SIG-M5 treated with dmso at 0.1 percent for 504 hours (cell line): ENCODE results near the gene PMM2.
"Not testable (repeated sequence)": the region's sequence is repeated elsewhere in the genome, so short reads cannot be mapped to it uniquely, and the experiment has no call there.

Source experiments
- DNase-seq: peaks from one replicate; lab custom pipeline; 2025; ENCODE audit not compliant: unreplicated experiment; lab: John Stamatoyannopoulos, UW

The PMM2 gene

GRCh38 chr16:8816967-8817655 is 19.5 kb downstream of the PMM2 start:
- no peak for DNase-seq

- DNase-seq = no peak
These were observed 21.0 kb downstream of the PMM2 start for GRCh38 chr16:8818504-8819270.

DNA sequence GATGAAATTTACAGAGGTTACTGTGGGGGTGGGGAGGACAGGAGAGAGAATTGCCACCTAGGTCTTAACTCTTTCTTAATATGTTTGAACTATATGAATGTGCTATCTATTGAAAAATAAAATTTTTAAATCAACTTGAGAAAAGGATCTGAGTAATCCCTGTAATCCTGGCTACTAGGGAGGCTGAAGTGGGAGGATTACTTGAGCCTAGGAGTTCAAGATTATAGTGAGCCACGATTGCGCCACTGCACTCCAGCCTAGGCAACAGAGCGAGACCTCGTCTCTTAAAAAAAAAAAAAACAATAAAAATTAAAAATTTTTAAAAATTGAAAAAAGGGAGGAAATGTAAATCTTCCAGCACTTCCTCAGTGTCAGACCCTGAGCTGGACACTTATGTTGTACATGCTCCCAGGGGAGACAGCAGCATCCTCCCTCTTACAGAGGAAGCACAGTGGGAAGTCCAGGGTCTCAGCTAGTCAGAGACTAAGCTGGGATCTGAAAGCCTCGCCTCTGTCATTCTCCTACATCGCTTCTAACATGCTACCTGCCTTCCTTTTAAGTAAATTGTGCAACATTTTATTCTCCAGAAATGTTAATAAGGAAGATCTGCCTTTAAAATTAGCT is 21.9 kb downstream of the PMM2 start:
- DNase-seq = no peak

GRCh38 chr16:8822403-8822802 is 24.8 kb downstream of the PMM2 start:
- no peak for DNase-seq

GRCh38 chr16:8826278-8826879 is 28.7 kb downstream of the PMM2 start:
- DNase-seq = no peak

DNA sequence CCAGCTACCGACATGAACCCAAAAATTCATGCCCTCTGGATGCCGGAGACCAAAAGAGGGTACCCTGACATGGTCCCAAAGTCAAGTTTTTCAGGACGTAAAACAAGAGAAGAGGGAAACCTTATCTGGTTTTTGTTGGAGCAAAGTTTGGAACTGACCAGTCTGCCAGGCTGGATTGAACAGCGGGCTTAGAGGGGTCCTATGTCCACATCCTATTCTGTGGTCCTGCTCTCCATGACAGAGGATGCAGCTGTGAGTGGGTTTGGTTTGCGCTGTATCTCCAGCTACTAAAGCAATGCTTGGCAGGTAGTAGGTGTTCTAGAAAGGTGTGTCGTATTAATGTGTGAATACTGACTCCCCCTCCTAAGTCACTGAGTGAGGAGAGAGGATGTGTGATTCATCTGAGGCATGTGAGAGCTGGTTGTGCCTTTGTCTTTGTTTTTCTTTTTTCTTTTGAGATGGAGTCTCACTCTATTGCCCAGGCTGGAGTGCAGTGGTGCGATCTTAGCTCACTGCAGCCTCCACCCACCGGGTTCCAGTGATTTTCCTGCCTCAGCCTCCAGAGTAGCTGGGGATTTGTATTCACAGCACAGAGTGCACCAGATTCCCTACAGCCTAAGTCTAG is 31.0 kb downstream of the PMM2 start:
- no peak for DNase-seq

GRCh38 chr16:8831450-8831849 is 33.8 kb downstream of the PMM2 start:
- no peak for DNase-seq

DNA sequence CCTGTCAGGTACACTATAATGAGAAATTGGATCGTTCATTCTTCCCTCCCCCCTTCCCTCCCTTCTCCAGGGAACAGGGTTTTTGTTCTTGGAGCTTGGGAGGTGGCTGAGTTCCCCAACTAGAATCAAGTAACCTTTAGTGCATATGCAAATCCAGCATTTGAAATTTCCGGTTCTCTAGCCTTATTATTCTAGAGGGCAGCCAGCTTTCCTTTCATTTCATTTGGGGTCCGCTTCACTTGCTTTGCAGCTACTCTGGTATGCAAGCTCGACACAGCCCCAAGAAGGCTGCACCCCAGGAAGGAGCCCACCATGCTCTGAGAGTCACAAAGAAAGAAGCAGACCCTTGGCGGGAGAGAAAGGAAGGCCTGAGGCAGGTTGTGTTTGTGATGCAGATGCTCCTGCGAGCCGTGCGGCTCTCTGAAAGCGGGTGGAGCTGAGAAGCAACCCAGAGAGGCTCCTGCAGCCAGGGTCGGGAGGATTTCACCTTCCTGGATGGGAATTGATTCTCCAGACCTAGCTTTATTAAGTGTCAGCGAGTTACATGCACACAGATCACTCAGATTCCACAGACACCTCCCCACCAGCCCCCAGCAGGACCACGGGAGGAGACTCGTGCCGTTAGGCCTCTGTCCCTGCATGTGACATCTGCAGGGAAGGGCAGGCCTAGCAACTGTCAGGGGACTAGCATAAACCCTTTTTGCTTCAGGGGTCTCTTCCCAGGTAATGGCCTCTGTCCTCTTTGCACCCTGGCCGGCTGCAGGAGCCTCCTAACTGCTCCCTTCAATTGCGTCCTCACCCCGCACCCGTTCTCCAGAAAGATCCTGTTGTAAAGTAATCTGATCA is 34.5 kb downstream of the PMM2 start:
- DNase-seq = no peak

DNA sequence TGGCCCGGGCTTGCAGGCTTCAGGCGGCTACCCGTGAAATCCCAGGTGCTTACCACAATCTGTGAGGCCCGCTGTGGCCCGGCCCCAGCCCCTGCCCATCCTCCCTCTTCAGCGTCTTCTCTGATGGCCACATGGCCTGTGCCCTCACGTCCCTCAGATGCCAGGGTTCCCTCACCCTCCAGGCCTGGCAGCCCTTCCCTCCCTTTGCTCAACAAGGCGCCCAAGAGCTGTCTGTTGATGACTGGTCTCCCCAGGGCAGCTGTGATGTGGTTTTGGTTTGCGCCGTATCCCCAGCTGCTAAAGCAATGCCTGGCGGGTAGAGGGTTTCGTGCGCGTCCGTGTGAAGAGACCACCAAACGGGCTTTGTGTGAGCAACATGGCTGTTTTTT is 35.1 kb downstream of the PMM2 start:
- no peak for DNase-seq

DNA sequence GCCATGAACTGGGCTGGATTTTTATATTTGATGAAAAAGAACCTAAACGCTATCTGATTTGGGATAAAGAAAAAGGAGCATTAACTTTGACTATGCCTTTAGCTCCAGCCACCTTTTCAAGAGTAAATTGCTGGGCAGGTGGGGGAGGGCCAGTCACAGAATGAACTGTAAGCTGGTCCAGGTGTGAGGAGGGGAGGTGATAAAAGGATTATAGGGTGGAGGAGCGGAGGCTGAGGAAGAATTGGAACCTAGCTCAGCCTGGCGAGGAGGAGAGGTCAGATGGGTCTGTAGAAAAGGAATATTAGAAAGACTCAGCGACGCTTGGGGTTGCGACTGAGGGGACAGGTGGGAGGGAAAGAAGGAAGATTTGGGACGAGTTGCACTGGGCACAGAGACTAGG is 39.2 kb downstream of the PMM2 start:
- DNase-seq = not testable (repeated sequence)

DNA sequence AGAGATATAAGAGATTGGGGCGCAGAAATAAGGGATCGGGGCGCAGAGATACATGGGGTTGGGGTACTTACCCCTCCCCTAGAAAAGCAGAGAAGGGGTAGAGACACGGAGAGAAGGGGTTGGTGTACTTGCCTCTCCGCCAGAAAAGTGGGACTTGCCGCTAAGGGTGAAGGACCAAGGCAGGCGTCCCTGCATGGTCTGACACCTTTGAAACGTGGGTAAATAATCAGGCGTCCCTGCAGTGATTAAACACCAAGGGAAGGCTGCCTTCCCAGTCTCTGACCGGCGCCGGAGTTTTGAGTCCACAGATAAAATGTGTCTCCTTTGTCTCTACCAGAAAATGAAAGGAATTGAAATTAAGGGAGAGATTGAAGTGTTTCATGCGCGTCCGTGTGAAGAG is 40.0 kb downstream of the PMM2 start:
- DNase-seq = not testable (repeated sequence)

- DNase-seq = not testable (repeated sequence)
These were observed 44.4 kb downstream of the PMM2 start for GRCh38 chr16:8842016-8842415.

- DNase-seq = not testable (repeated sequence)
These were observed 45.7 kb downstream of the PMM2 start for GRCh38 chr16:8843296-8843695.

GRCh38 chr16:8845699-8846298 is 48.2 kb downstream of the PMM2 start:
- DNase-seq = no peak

GRCh38 chr16:8846401-8846932 is 48.8 kb downstream of the PMM2 start:
- DNase-seq = no peak

- DNase-seq = no peak
These were observed 49.5 kb downstream of the PMM2 start for GRCh38 chr16:8847145-8847544.

GRCh38 chr16:8847623-8848022 is 50.0 kb downstream of the PMM2 start:
- no peak for DNase-seq

DNA sequence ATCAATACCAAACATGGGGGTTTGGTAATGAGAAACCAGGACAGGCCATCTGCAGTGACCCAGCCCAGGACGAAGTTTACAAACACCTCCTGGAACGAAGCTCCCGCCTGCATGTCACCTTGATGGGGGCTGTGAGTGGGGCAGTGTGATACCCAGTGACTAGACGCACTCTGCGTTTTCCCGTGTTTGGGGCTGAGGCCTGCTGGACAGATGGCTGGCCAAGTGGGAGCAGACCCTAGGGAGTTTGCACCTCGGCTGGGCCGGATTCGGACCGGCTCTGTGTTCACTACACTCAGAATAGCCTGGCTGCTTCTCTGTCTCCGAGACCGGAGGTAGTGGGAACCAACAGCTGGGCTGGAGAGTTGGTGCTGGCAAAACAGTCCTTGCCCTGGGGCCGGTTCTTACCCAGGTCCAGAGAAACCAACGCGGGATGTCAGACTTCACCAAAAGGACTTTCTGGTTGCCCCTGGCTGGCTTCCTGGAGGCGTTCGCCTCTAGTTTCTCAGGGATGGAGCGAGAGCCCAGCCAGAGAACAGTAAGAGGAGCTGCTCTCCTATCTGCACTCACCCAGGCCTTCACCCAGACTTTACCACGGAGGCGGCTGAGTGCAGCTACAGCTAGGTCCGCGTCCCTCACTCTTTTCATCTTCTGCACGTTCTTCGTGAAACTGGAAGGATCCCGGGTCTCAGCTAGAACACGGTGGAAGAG is 50.7 kb downstream of the PMM2 start:
- no peak for DNase-seq

- DNase-seq = no peak
These were observed 51.3 kb downstream of the PMM2 start for GRCh38 chr16:8848939-8849391.
